BJ (cell line): Measurements from ENCODE around the gene TACR2. TPM values are rescaled to one million over a fixed set of nuclear protein-coding genes. Genes with fewer than 3 reads are reported as not detected.

Experiments
- CTCF ChIA-PET: fragments of 350-600 bp; formaldehyde crosslinking; extraction: SDS; loops from one replicate; lab custom pipeline; 2021; ENCODE audit warnings: antibody characterized with exemption, inconsistent platforms; lab: Yijun Ruan, JAX
- POLR2A ChIA-PET: fragments of 300-600 bp; sonication (Branson Sonifier 250); formaldehyde crosslinking; extraction: SDS; loops from one replicate; lab custom pipeline; 2021; ENCODE audit warnings: antibody characterized with exemption; lab: Charles Lee
- DNase-seq: peaks from one replicate; pipeline ENCODE4 v3.0.0-alpha.2; 2011; ENCODE audit warnings: low read depth
- H3K27me3 ChIP-seq: 2 replicates; pipeline ENCODE4 v1.6.0; 2011; ENCODE audit warnings: low read length; ENCODE audit not compliant: control insufficient read depth, insufficient read depth
- H3K36me3 ChIP-seq: 2 replicates; pipeline ENCODE4 v1.5.1; 2011; ENCODE audit warnings: low read length; ENCODE audit not compliant: control insufficient read depth, insufficient read depth
- H3K4me3 ChIP-seq: 2 replicates; pipeline ENCODE4 v1.5.1; 2011; ENCODE audit warnings: low read depth, mild to moderate bottlenecking, control low read depth, low read length
- CTCF ChIP-seq: IDR thresholded peaks from 2 replicates; pipeline ENCODE4 v1.5.1; 2011; ENCODE audit warnings: low read depth, mild to moderate bottlenecking, control low read depth, inconsistent platforms, low read length, moderate library complexity; ENCODE audit not compliant: insufficient read depth
- polyA plus RNA-seq: library from polyadenylated mRNA; depleted of rRNA; stranded (reverse); fragments of >200 nt; gene quantifications from 2 replicates; pipeline ENCODE4 v1.2.3, GENCODE V29; 2011

Gene TACR2
- polyA plus RNA-seq, 1 experiment, result 0.09 TPM

- no peak for TF ChIP-seq CTCF
- POLR2A ChIA-PET, result no interaction called here
- CTCF ChIA-PET, result interaction anchor here (2.9 kb wide), 1 partner anchor 71 kb away, joined by 7 read pairs; no protein-coding TSS in a partner anchor
- Histone ChIP-seq H3K36me3 (no peaks in the 10 kb centered on the region), H3K27me3 (no peaks in the 10 kb centered on the region; the same call in 1 of the 2 replicates), H3K4me3 (no peak overlapping the region)
- no peak for DNase-seq
These were observed 19.3 kb upstream of the TACR2 start for GRCh38 chr10:69435966-69436520.

GRCh38 chr10:69434926-69435325 is 18.2 kb upstream of the TACR2 start:
- Histone ChIP-seq H3K4me3 (no peak overlapping the region), H3K36me3 (no peaks in the 10 kb centered on the region), H3K27me3 (no peaks in the 10 kb centered on the region; the same call in 1 of the 2 replicates)
- ChIA-PET POLR2A (no interaction called here), CTCF (interaction anchor here (1.1 to 2.9 kb wide), 3 partner anchors 9 to 72 kb away, joined by 3 to 7 read pairs (median 5); no protein-coding TSS in a partner anchor)
- TF ChIP-seq CTCF, result no peak
- no peak for DNase-seq

- POLR2A ChIA-PET, result no interaction called here
- H3K27me3 ChIP-seq, result no peaks in the 10 kb centered on the region; the same call in 1 of the 2 replicates
- no peak for DNase-seq
- no peaks in the 10 kb centered on the region for H3K36me3 ChIP-seq
- H3K4me3 ChIP-seq, result no peak overlapping the region
- CTCF ChIA-PET, result interaction anchor here (1.1 to 2.0 kb wide), 4 partner anchors 8 to 74 kb away, joined by 3 to 9 read pairs (median 4); no protein-coding TSS in a partner anchor
- TF ChIP-seq CTCF, result no peak
These were observed 17.5 kb upstream of the TACR2 start for GRCh38 chr10:69434169-69434568.

- CTCF ChIA-PET, result interaction anchor here (0.8 to 8.3 kb wide), 11 partner anchors 9 to 209 kb away, joined by 3 to 112 read pairs (median 4); no protein-coding TSS in a partner anchor
- POLR2A ChIA-PET, result no interaction called here
- DNase-seq, result no peak
These were observed 11.4 kb upstream of the TACR2 start for GRCh38 chr10:69428165-69428564.

More at GRCh38 chr10:69428165-69428564, 11.4 kb upstream of the TACR2 start:
- Histone ChIP-seq H3K27me3 (peaks cover 7% of the 10 kb centered on the region), H3K4me3 (no peak overlapping the region), H3K36me3 (no peaks in the 10 kb centered on the region)
- no peak for TF ChIP-seq CTCF
